Measurements from ENCODE around the gene CEMIP.

The CEMIP gene

DNA sequence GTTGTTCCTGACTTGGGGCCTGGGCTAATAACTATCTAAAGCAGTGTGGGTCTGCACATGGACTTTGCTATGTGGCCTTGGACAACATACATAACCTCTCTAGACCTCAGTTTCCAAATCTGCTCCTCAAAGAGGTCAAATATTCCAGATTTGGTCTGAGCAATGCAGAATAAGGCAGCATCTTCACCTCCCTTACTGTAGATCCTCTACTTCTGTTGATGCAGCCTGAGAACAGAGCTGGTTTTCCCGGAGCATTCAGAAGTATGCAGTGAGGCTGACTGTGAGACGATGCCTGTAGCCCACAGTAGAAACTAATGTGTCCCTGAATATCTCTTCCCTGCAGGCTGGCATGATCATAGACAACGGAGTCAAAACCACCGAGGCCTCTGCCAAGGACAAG lies 145.1 kb downstream of the CEMIP start:
- Histone ChIP-seq H2AFZ (ENCODE audit: low read length) (no peak overlapping the region), H3F3A (ENCODE audit: insufficient read depth, low read length) (no peaks in the 10 kb centered on the region)
- no peak for DNase-seq

DNA sequence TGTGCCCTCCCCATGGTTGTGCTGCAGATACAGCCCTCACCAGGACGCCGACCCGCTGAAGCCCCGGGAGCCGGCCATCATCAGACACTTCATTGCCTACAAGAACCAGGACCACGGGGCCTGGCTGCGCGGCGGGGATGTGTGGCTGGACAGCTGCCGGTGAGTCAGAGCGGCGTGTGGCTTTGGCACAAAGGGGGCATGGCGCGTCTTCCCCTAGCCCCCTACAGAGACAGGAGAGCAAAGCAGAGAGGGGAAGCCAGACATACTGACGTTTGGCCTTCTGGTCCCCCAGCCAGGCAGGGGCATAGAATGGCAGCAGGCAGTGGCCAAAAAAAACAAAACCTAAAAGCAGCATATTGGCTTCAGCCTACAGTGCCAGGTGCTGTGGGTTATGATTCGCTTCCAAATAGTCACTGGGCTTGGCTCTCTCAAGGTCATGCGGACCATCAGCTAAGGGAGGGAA lies 146.5 kb downstream of the CEMIP start:
- H3F3A ChIP-seq (ENCODE audit: insufficient read depth, low read length), result no peaks in the 10 kb centered on the region
- H3K9me2 ChIP-seq (replicated peaks; ENCODE audit: insufficient read depth, low read length), result no peaks in the 10 kb centered on the region
- H3K27ac ChIP-seq (ENCODE audit: low read length), result no peak overlapping the region
- no peaks in the 10 kb centered on the region for H3K27me3 ChIP-seq (replicated peaks; ENCODE audit: insufficient read depth, low read length)
- no peak overlapping the region for H3K9ac ChIP-seq (ENCODE audit: low read length)
- H4K20me1 ChIP-seq (ENCODE audit: insufficient read depth, low read length), result no peaks in the 10 kb centered on the region
- H2AFZ ChIP-seq (ENCODE audit: low read length), result no peak overlapping the region
- no peaks in the 10 kb centered on the region for H3K79me2 ChIP-seq (ENCODE audit: low read length)
- H3K4me3 ChIP-seq (ENCODE audit: low read length), result no peak overlapping the region
- no peaks in the 10 kb centered on the region for H3K4me1 ChIP-seq (ENCODE audit: low read length)
- TF ChIP-seq EZH2 (optimal IDR thresholded peaks at IDR 0.05; ENCODE audit: low read depth, low read length), result no peak
- no peak for TF ChIP-seq EZH2phosphoT487 (IDR thresholded peaks at IDR 0.05; ENCODE audit: low read length)
- TF ChIP-seq, protein P1, sequence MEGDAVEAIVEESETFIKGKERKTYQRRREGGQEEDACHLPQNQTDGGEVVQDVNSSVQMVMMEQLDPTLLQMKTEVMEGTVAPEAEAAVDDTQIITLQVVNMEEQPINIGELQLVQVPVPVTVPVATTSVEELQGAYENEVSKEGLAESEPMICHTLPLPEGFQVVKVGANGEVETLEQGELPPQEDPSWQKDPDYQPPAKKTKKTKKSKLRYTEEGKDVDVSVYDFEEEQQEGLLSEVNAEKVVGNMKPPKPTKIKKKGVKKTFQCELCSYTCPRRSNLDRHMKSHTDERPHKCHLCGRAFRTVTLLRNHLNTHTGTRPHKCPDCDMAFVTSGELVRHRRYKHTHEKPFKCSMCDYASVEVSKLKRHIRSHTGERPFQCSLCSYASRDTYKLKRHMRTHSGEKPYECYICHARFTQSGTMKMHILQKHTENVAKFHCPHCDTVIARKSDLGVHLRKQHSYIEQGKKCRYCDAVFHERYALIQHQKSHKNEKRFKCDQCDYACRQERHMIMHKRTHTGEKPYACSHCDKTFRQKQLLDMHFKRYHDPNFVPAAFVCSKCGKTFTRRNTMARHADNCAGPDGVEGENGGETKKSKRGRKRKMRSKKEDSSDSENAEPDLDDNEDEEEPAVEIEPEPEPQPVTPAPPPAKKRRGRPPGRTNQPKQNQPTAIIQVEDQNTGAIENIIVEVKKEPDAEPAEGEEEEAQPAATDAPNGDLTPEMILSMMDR (IDR thresholded peaks at IDR 0.05; ENCODE audit: low read length), result no peak
- no peaks in the 10 kb centered on the region for H3K9me3 ChIP-seq (replicated peaks; ENCODE audit: insufficient read depth, low read length)
- H3K4me2 ChIP-seq (ENCODE audit: low read depth, low read length), result no peak overlapping the region
- DNase-seq, result no peak
- no peaks in the 10 kb centered on the region for H3K36me3 ChIP-seq (replicated peaks; ENCODE audit: insufficient read depth, low read length)

More for the DNA sequence above, 145.1 kb downstream of the CEMIP start:
- Histone ChIP-seq H3K9ac (ENCODE audit: low read length) (no peak overlapping the region), H3K4me2 (ENCODE audit: low read depth, low read length) (no peak overlapping the region), H4K20me1 (ENCODE audit: insufficient read depth, low read length) (no peaks in the 10 kb centered on the region), H3K4me3 (ENCODE audit: low read length) (no peak overlapping the region), H3K27ac (ENCODE audit: low read length) (no peak overlapping the region), H3K4me1 (ENCODE audit: low read length) (no peaks in the 10 kb centered on the region), H3K36me3 (replicated peaks; ENCODE audit: insufficient read depth, low read length) (no peaks in the 10 kb centered on the region), H3K9me3 (replicated peaks; ENCODE audit: insufficient read depth, low read length) (no peaks in the 10 kb centered on the region), H3K79me2 (ENCODE audit: low read length) (no peaks in the 10 kb centered on the region), H3K27me3 (replicated peaks; ENCODE audit: insufficient read depth, low read length) (no peaks in the 10 kb centered on the region), H3K9me2 (replicated peaks; ENCODE audit: insufficient read depth, low read length) (no peaks in the 10 kb centered on the region)
- TF ChIP-seq EZH2 (optimal IDR thresholded peaks at IDR 0.05; ENCODE audit: low read depth, low read length), result no peak
- TF ChIP-seq, protein P1 (IDR thresholded peaks at IDR 0.05; ENCODE audit: low read length), result no peak
- TF ChIP-seq EZH2phosphoT487 (IDR thresholded peaks at IDR 0.05; ENCODE audit: low read length), result no peak

DNA sequence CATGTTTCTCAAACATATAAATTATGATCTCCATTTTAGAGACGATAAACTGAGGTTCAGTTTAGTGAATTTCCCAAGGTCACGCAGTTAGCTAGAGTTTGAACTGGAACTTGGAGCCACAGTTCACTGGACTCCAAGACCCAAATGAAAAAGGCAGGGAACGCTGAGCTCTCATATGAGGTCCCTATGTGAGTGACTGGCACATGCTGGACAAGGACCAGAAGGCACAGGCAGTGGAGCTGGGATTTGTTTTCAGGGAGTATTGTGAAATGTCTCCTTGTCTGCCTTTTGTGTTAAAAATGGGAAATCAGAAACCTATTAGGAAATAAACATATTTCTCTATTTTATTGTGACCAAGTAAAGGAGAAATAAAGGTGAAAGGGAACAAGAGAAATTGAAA lies 147.0 kb downstream of the CEMIP start:
- TF ChIP-seq EZH2 (optimal IDR thresholded peaks at IDR 0.05; ENCODE audit: low read depth, low read length) (no peak), EZH2phosphoT487 (IDR thresholded peaks at IDR 0.05; ENCODE audit: low read length) (no peak)
- TF ChIP-seq, protein P1 (IDR thresholded peaks at IDR 0.05; ENCODE audit: low read length), result no peak
- H3K4me1 ChIP-seq (ENCODE audit: low read length), result no peaks in the 10 kb centered on the region
- H2AFZ ChIP-seq (ENCODE audit: low read length), result no peak overlapping the region
- no peaks in the 10 kb centered on the region for H3K27me3 ChIP-seq (replicated peaks; ENCODE audit: insufficient read depth, low read length)
- no peaks in the 10 kb centered on the region for H3K9me3 ChIP-seq (replicated peaks; ENCODE audit: insufficient read depth, low read length)
- H3K4me3 ChIP-seq (ENCODE audit: low read length), result no peak overlapping the region
- H3K36me3 ChIP-seq (replicated peaks; ENCODE audit: insufficient read depth, low read length), result no peaks in the 10 kb centered on the region
- H3K79me2 ChIP-seq (ENCODE audit: low read length), result no peaks in the 10 kb centered on the region
- DNase-seq, result no peak
- no peak overlapping the region for H3K9ac ChIP-seq (ENCODE audit: low read length)
- no peaks in the 10 kb centered on the region for H4K20me1 ChIP-seq (ENCODE audit: insufficient read depth, low read length)
- no peak overlapping the region for H3K4me2 ChIP-seq (ENCODE audit: low read depth, low read length)
- H3K9me2 ChIP-seq (replicated peaks; ENCODE audit: insufficient read depth, low read length), result no peaks in the 10 kb centered on the region
- H3F3A ChIP-seq (ENCODE audit: insufficient read depth, low read length), result no peaks in the 10 kb centered on the region
- H3K27ac ChIP-seq (ENCODE audit: low read length), result no peak overlapping the region

Measured in MM.1S (cell line).